ENCODE measurements around the gene CALN1.

CALN1 gene

GRCh38 chr7:72187179-72187578 is 225.0 kb downstream of the CALN1 start:
- H3K4me3 ChIP-seq (ENCODE audit: low read length) = no peak overlapping the region
- TF ChIP-seq CTCF (IDR thresholded peaks at IDR 0.05; ENCODE audit: insufficient read depth, low read depth, low read length, missing control alignments) = no peak
- no peak for DNase-seq (ENCODE audit: low read depth)

- H3K4me3 ChIP-seq (ENCODE audit: low read length) = no peak overlapping the region
- no peak for DNase-seq (ENCODE audit: low read depth)
- TF ChIP-seq CTCF (IDR thresholded peaks at IDR 0.05; ENCODE audit: insufficient read depth, low read depth, low read length, missing control alignments) = no peak
Observed at GRCh38 chr7:72183835-72184234, 228.3 kb downstream of the CALN1 start.

- DNase-seq (ENCODE audit: low read depth) = no peak
- no peak for TF ChIP-seq CTCF (IDR thresholded peaks at IDR 0.05; ENCODE audit: insufficient read depth, low read depth, low read length, missing control alignments)
- no peak overlapping the region for H3K4me3 ChIP-seq (ENCODE audit: low read length)
Observed at GRCh38 chr7:72182036-72182435, 230.1 kb downstream of the CALN1 start.

GRCh38 chr7:72176875-72177274 is 235.3 kb downstream of the CALN1 start:
- no peak for DNase-seq (ENCODE audit: low read depth)
- TF ChIP-seq CTCF (IDR thresholded peaks at IDR 0.05; ENCODE audit: insufficient read depth, low read depth, low read length, missing control alignments) = no peak
- no peak overlapping the region for H3K4me3 ChIP-seq (ENCODE audit: low read length)

- DNase-seq (ENCODE audit: low read depth) = no peak
- no peak for TF ChIP-seq CTCF (IDR thresholded peaks at IDR 0.05; ENCODE audit: insufficient read depth, low read depth, low read length, missing control alignments)
- H3K4me3 ChIP-seq (ENCODE audit: low read length) = no peak overlapping the region
Observed at GRCh38 chr7:72170475-72170874, 241.7 kb downstream of the CALN1 start.

- no peak overlapping the region for H3K4me3 ChIP-seq (ENCODE audit: low read length)
- no peak for TF ChIP-seq CTCF (IDR thresholded peaks at IDR 0.05; ENCODE audit: insufficient read depth, low read depth, low read length, missing control alignments)
- DNase-seq (ENCODE audit: low read depth) = no peak
Observed at GRCh38 chr7:72163271-72163670, 248.9 kb downstream of the CALN1 start.

- H3K4me3 ChIP-seq (ENCODE audit: low read length) = no peak overlapping the region
- DNase-seq (ENCODE audit: low read depth) = no peak
- TF ChIP-seq CTCF (IDR thresholded peaks at IDR 0.05; ENCODE audit: insufficient read depth, low read depth, low read length, missing control alignments) = no peak
Observed at GRCh38 chr7:72161534-72161933, 250.6 kb downstream of the CALN1 start.
